Vagina (tissue), 2 donors: ENCODE data around the gene STKLD1. TPM values are rescaled to one million over a fixed set of nuclear protein-coding genes. Genes with fewer than 3 reads are reported as not detected.

ENCODE experiments used
- DNase-seq, 2 donors: peaks; one replicate each; pipeline ENCODE4 v3.0.0-alpha.2; 2017; ENCODE audit errors: extremely low spot score in 2 of 2
- H3K27ac ChIP-seq: fragments of 200-600 bp; sonication (generic); one replicate; pipeline ENCODE4 v1.5.1; 2019
- H3K27me3 ChIP-seq: fragments of 200-600 bp; sonication (generic); one replicate; pipeline ENCODE4 v1.5.1; 2019
- H3K36me3 ChIP-seq, 2 donors: fragments of 200-600 bp; sonication (generic); one replicate each; pipeline ENCODE4 v1.5.1; 2017 to 2019
- H3K4me1 ChIP-seq: fragments of 200-600 bp; sonication (generic); one replicate; pipeline ENCODE4 v1.5.1; 2019
- H3K4me3 ChIP-seq, 2 donors: fragments of 200-600 bp; sonication (generic); 1 replicate in 1 of 2; 2 replicates in 1 of 2; pipeline ENCODE4 v1.5.1; 2016 to 2019
- H3K9me3 ChIP-seq: fragments of 200-600 bp; sonication (generic); one replicate; pipeline ENCODE4 v1.5.1; 2019
- CTCF ChIP-seq, 3 experiments: fragments of 450-650 bp in 2 of 3; fragments of 200-600 bp in 1 of 3; sonication (generic) in 1 of 3; IDR thresholded peaks; one replicate each; pipeline ENCODE4 v1.5.1; 2017 to 2019; ENCODE audit warnings: antibody characterized with exemption in 3 of 3, mild to moderate bottlenecking in 2 of 3, moderate library complexity in 2 of 3
- POLR2A ChIP-seq, 2 donors: fragments of 450-650 bp; IDR thresholded peaks; one replicate each; pipeline ENCODE4 v1.6.1; 2017; ENCODE audit warnings: antibody characterized with exemption in 2 of 2, mild to moderate bottlenecking in 2 of 2, moderate library complexity in 2 of 2
- POLR2AphosphoS5 ChIP-seq, 2 donors: sonication (generic); formaldehyde crosslinking; IDR thresholded peaks; one replicate each; pipeline ENCODE4 v1.9.0; 2017; ENCODE audit warnings: antibody characterized with exemption in 2 of 2, mild to moderate bottlenecking in 2 of 2, low read depth in 1 of 2; ENCODE audit not compliant: insufficient read depth in 1 of 2
- intact Hi-C: fragments of 100-400 bp; cut with DNase I; formaldehyde crosslinking; loops from one replicate; pipeline ENCODE4 v1.15.1; 2023
- total RNA-seq: library from RNA; depleted of rRNA; stranded (reverse); fragments of >200 nt; gene quantifications from one replicate; pipeline ENCODE4 v1.2.3, GENCODE V29; 2016

STKLD1 gene
- total RNA-seq, 1 donor from 2014 or later: not detected

- Histone ChIP-seq H3K4me1 (no peaks in the 10 kb centered on the region), H3K9me3 (no peaks in the 10 kb centered on the region), H3K4me3 (no peak overlapping the region), H3K27ac (no peak overlapping the region), H3K27me3 (no peaks in the 10 kb centered on the region), H3K36me3 (peaks cover 0 to 54% of the 10 kb centered on the region in 2 donors)
- TF ChIP-seq POLR2AphosphoS5 (IDR thresholded peaks at IDR 0.05; ENCODE audit: insufficient read depth in 1 of 2, low read depth in 1 of 2): no peak
- no peak for TF ChIP-seq POLR2A (IDR thresholded peaks at IDR 0.05)
- TF ChIP-seq CTCF (IDR thresholded peaks at IDR 0.05): no peak
- DNase-seq: no peak
- intact Hi-C loops: no loop called here
Observed at GRCh38 chr9:133405508-133406438, 29.6 kb downstream of the STKLD1 start.

GRCh38 chr9:133406480-133407307 lies 30.5 kb downstream of the STKLD1 start:
- Histone ChIP-seq H3K36me3 (peaks cover 0 to 62% of the 10 kb centered on the region in 2 donors), H3K27ac (no peak overlapping the region), H3K4me1 (no peaks in the 10 kb centered on the region), H3K4me3 (no peak overlapping the region), H3K27me3 (no peaks in the 10 kb centered on the region), H3K9me3 (no peaks in the 10 kb centered on the region)
- TF ChIP-seq POLR2A (IDR thresholded peaks at IDR 0.05): no peak
- TF ChIP-seq CTCF (IDR thresholded peaks at IDR 0.05): peak; percentile 49 to 81 (median 54)
- no peak for TF ChIP-seq POLR2AphosphoS5 (IDR thresholded peaks at IDR 0.05; ENCODE audit: insufficient read depth in 1 of 2, low read depth in 1 of 2)
- intact Hi-C loops: no loop called here
- DNase-seq: no peak

- Histone ChIP-seq H3K9me3 (no peaks in the 10 kb centered on the region), H3K27me3 (no peaks in the 10 kb centered on the region), H3K4me1 (no peaks in the 10 kb centered on the region), H3K27ac (no peak overlapping the region), H3K4me3 (no peak overlapping the region), H3K36me3 (peaks cover 0 to 75% of the 10 kb centered on the region in 2 donors)
- no peak for DNase-seq
- no peak for TF ChIP-seq CTCF (IDR thresholded peaks at IDR 0.05)
- TF ChIP-seq POLR2A (IDR thresholded peaks at IDR 0.05): no peak
- TF ChIP-seq POLR2AphosphoS5 (IDR thresholded peaks at IDR 0.05; ENCODE audit: insufficient read depth in 1 of 2, low read depth in 1 of 2): no peak
- intact Hi-C loops: no loop called here
Observed at GRCh38 chr9:133408042-133408441, 31.9 kb downstream of the STKLD1 start.

GRCh38 chr9:133415170-133415569 lies 39.0 kb downstream of the STKLD1 start:
- Histone ChIP-seq H3K4me3 (no peak overlapping the region), H3K36me3 (peaks cover 0 to 43% of the 10 kb centered on the region in 2 donors), H3K27me3 (no peaks in the 10 kb centered on the region), H3K4me1 (peaks cover 36% of the 10 kb centered on the region), H3K27ac (no peak overlapping the region), H3K9me3 (no peaks in the 10 kb centered on the region)
- DNase-seq: no peak
- no peak for TF ChIP-seq POLR2A (IDR thresholded peaks at IDR 0.05)
- TF ChIP-seq POLR2AphosphoS5 (IDR thresholded peaks at IDR 0.05; ENCODE audit: insufficient read depth in 1 of 2, low read depth in 1 of 2): no peak
- TF ChIP-seq CTCF (IDR thresholded peaks at IDR 0.05): no peak
- intact Hi-C loops: no loop called here
